H9 (cell line): ENCODE data around the gene LIMS1. TPM values are rescaled to one million over a fixed set of nuclear protein-coding genes. Genes with fewer than 3 reads are reported as not detected.
A peak's percentile ranks its signal among the peaks of the same experiment; 100 is the strongest.

Source experiments
- DNase-seq: peaks from one replicate; pipeline ENCODE4 v3.0.0-alpha.2; 2017
- H2AFZ ChIP-seq: one replicate; pipeline ENCODE4 v1.6.1; 2013; ENCODE audit warnings: mild to moderate bottlenecking, low read length, control low read depth, moderate library complexity
- H2AK5ac ChIP-seq: 2 replicates; pipeline ENCODE4 v1.6.1; 2013; ENCODE audit warnings: low read length, control low read depth, mixed read lengths; ENCODE audit not compliant: insufficient read length
- H2BK120ac ChIP-seq: one replicate; pipeline ENCODE4 v1.6.1; 2013; ENCODE audit warnings: low read depth, mild to moderate bottlenecking, low read length, control low read depth, inconsistent platforms; ENCODE audit not compliant: poor library complexity, severe bottlenecking
- H2BK12ac ChIP-seq: 2 replicates; pipeline ENCODE4 v1.6.1; 2013; ENCODE audit warnings: low read length, control low read depth, mixed read lengths, low read depth; ENCODE audit not compliant: insufficient read length
- H2BK15ac ChIP-seq: 2 replicates; pipeline ENCODE4 v1.6.1; 2013; ENCODE audit warnings: low read depth, low read length, control low read depth
- H2BK20ac ChIP-seq: one replicate; pipeline ENCODE4 v1.6.1; 2013; ENCODE audit warnings: low read depth, mild to moderate bottlenecking, low read length, control low read depth, inconsistent platforms; ENCODE audit not compliant: poor library complexity, severe bottlenecking
- H2BK5ac ChIP-seq: 2 replicates; pipeline ENCODE4 v1.6.1; 2013; ENCODE audit warnings: low read length, control low read depth, mixed read lengths; ENCODE audit not compliant: insufficient read length
- H3K14ac ChIP-seq: 2 replicates; pipeline ENCODE4 v1.6.1; 2013; ENCODE audit warnings: low read length, control low read depth; ENCODE audit not compliant: insufficient read depth
- H3K18ac ChIP-seq: 2 replicates; pipeline ENCODE4 v1.6.1; 2013; ENCODE audit warnings: low read depth, mild to moderate bottlenecking, mixed read lengths, low read length, control low read depth; ENCODE audit not compliant: insufficient read length
- H3K23ac ChIP-seq: 2 replicates; pipeline ENCODE4 v1.6.1; 2013; ENCODE audit warnings: low read length, control low read depth, mixed read lengths, low read depth; ENCODE audit not compliant: insufficient read length
- H3K23me2 ChIP-seq: 2 replicates; pipeline ENCODE4 v1.6.1; 2013; ENCODE audit warnings: low read depth, mild to moderate bottlenecking, mixed read lengths, low read length, control low read depth; ENCODE audit not compliant: insufficient read length, poor library complexity, severe bottlenecking
- H3K27ac ChIP-seq: 2 replicates; pipeline ENCODE4 v1.5.1; 2013; ENCODE audit warnings: low read length, control low read depth, mixed read lengths, low read depth; ENCODE audit not compliant: insufficient read length
- H3K27me3 ChIP-seq: 2 replicates; pipeline ENCODE4 v1.6.1; 2013; ENCODE audit warnings: low read length, control low read depth, inconsistent platforms; ENCODE audit not compliant: insufficient read depth
- H3K4ac ChIP-seq: 2 replicates; pipeline ENCODE4 v1.6.1; 2013; ENCODE audit warnings: low read depth, mild to moderate bottlenecking, control low read depth, inconsistent platforms, low read length, moderate library complexity
- H3K4me1 ChIP-seq: 2 replicates; pipeline ENCODE4 v1.6.1; 2013; ENCODE audit warnings: low read length, control low read depth, inconsistent platforms; ENCODE audit not compliant: insufficient read depth
- H3K4me2 ChIP-seq: 2 replicates; pipeline ENCODE4 v1.6.1; 2013; ENCODE audit warnings: low read length, control low read depth, mixed read lengths; ENCODE audit not compliant: insufficient read length, insufficient read depth
- H3K56ac ChIP-seq: 2 replicates; pipeline ENCODE4 v1.6.1; 2013; ENCODE audit warnings: low read depth, mild to moderate bottlenecking, mixed read lengths, low read length, control low read depth; ENCODE audit not compliant: insufficient read length
- H3K79me1 ChIP-seq: 2 replicates; pipeline ENCODE4 v1.6.1; 2013; ENCODE audit warnings: low read depth, mild to moderate bottlenecking, moderate library complexity, low read length, control low read depth, inconsistent platforms; ENCODE audit not compliant: insufficient read depth, poor library complexity, severe bottlenecking
- H3K79me2 ChIP-seq: 2 replicates; pipeline ENCODE4 v1.6.1; 2013; ENCODE audit warnings: low read length, control low read depth, inconsistent platforms; ENCODE audit not compliant: insufficient read depth
- H3K9ac ChIP-seq: 2 replicates; pipeline ENCODE4 v1.6.1; 2013; ENCODE audit warnings: low read length, control low read depth, mixed read lengths; ENCODE audit not compliant: insufficient read length; ENCODE audit errors: extremely low read depth
- H3K9me3 ChIP-seq: one replicate; pipeline ENCODE4 v1.6.1; 2013; ENCODE audit warnings: low read depth, low read length, inconsistent platforms; ENCODE audit not compliant: control insufficient read depth
- H3T11ph ChIP-seq: one replicate; pipeline ENCODE4 v1.6.1; 2013; ENCODE audit warnings: mild to moderate bottlenecking, low read length, control low read depth, inconsistent platforms
- H4K20me1 ChIP-seq: one replicate; pipeline ENCODE4 v1.6.1; 2013; ENCODE audit not compliant: control insufficient read depth, insufficient read length, insufficient read depth
- H4K5ac ChIP-seq: 2 replicates; pipeline ENCODE4 v1.6.1; 2013; ENCODE audit warnings: low read depth, mild to moderate bottlenecking, mixed read lengths, low read length, control low read depth; ENCODE audit not compliant: insufficient read length
- H4K8ac ChIP-seq: replicated peaks from 2 replicates; pipeline ENCODE4 v1.6.1; 2013; ENCODE audit warnings: low read length, control low read depth, mixed read lengths, low read depth; ENCODE audit not compliant: insufficient read length
- H4K91ac ChIP-seq: 2 replicates; pipeline ENCODE4 v1.6.1; 2013; ENCODE audit warnings: low read depth, mild to moderate bottlenecking, moderate library complexity, mixed read lengths, low read length, control low read depth; ENCODE audit not compliant: insufficient read length
- H3K27ac Mint-ChIP-seq, 3 experiments: 2 replicates in 2 of 3; 3 replicates in 1 of 3; pipeline ENCODE4 v1.8.0; 2020 to 2021; ENCODE audit warnings: mixed read lengths in 3 of 3, mild to moderate bottlenecking in 1 of 3, moderate library complexity in 1 of 3
- H3K27me3 Mint-ChIP-seq: 2 replicates; pipeline ENCODE4 v1.8.0; 2021; ENCODE audit warnings: low read depth, mild to moderate bottlenecking, moderate library complexity, mixed read lengths
- H3K36me3 Mint-ChIP-seq, 3 experiments: 2 replicates in 2 of 3; 3 replicates in 1 of 3; pipeline ENCODE4 v1.8.0; 2020 to 2021; ENCODE audit warnings: low read depth in 3 of 3, mixed read lengths in 3 of 3; ENCODE audit not compliant: insufficient read depth in 1 of 3
- H3K4me1 Mint-ChIP-seq, 2 experiments: 2 replicates each; pipeline ENCODE4 v1.8.0; 2020; ENCODE audit warnings: mixed read lengths in 2 of 2
- H3K4me3 Mint-ChIP-seq, 2 experiments: 2 replicates in 1 of 2; 3 replicates in 1 of 2; pipeline ENCODE4 v1.8.0; 2020 to 2021; ENCODE audit warnings: mild to moderate bottlenecking in 2 of 2, mixed read lengths in 2 of 2, moderate library complexity in 1 of 2
- H3K9me3 Mint-ChIP-seq, 2 experiments: 2 replicates in 1 of 2; 3 replicates in 1 of 2; pipeline ENCODE4 v1.8.0; 2020; ENCODE audit warnings: mild to moderate bottlenecking in 2 of 2, mixed read lengths in 2 of 2, moderate library complexity in 1 of 2
- CTCF ChIP-seq: fragments of 200-600 bp; sonication (generic); conservative IDR thresholded peaks from 3 replicates; pipeline ENCODE4 v1.8.0; 2021; ENCODE audit warnings: antibody characterized with exemption, mild to moderate bottlenecking
- WGBS: extraction: QIAGEN DNeasy Blood & Tissue Kit; methylation state at CpG from one replicate; pipeline ENCODE4 v1.1.7; 2013; ENCODE audit warnings: missing lambda C conversion rate, low lambda C conversion rate, mixed read lengths; ENCODE audit not compliant: insufficient read length; ENCODE audit errors: extremely low coverage; 5-methylcytosine and 5-hydroxymethylcytosine counted together
- total RNA-seq: library from RNA; stranded (reverse); gene quantifications from 2 replicates; pipeline ENCODE4 v1.2.1, GENCODE V29; 2021

The LIMS1 gene
- total RNA-seq, 1 experiment from 2014 or later, result 37.7 TPM

GRCh38 chr2:108573061-108573460, 38.8 kb downstream of the LIMS1 start:
- no peak overlapping the region for H3K14ac ChIP-seq
- H2BK20ac ChIP-seq, result no peak overlapping the region
- no peak overlapping the region for H3K23ac ChIP-seq
- Mint-ChIP-seq H3K4me1 (peaks cover 27 to 33% of the 10 kb centered on the region in 2 experiments), H3K4me3 (no peak overlapping the region), H3K27ac (peak overlapping the region in 1 of 3 experiments; percentile 61; a peak in 1 of 7 replicates), H3K27me3 (no peaks in the 10 kb centered on the region), H3K36me3 (no peaks in the 10 kb centered on the region), H3K9me3 (no peaks in the 10 kb centered on the region)
- no peaks in the 10 kb centered on the region for H4K20me1 ChIP-seq
- H2BK5ac ChIP-seq, result no peak overlapping the region
- no peaks in the 10 kb centered on the region for H3K9me3 ChIP-seq
- H3K4me2 ChIP-seq, result no peak overlapping the region
- H3K27me3 ChIP-seq, result no peaks in the 10 kb centered on the region
- H3K79me1 ChIP-seq, result no peaks in the 10 kb centered on the region
- H2BK12ac ChIP-seq, result no peak overlapping the region
- H3K79me2 ChIP-seq, result no peaks in the 10 kb centered on the region; the same call in 1 of the 2 replicates
- no peak for TF ChIP-seq CTCF
- H2BK120ac ChIP-seq, result no peak overlapping the region
- H3K56ac ChIP-seq, result no peak overlapping the region
- H3K27ac ChIP-seq, result no peak overlapping the region
- no peak overlapping the region for H4K91ac ChIP-seq
- no peak overlapping the region for H2AK5ac ChIP-seq
- no peak overlapping the region for H4K8ac ChIP-seq
- DNase-seq, result no peak
- H2BK15ac ChIP-seq, result no peak overlapping the region
- H3K18ac ChIP-seq, result no peak overlapping the region
- H2AFZ ChIP-seq, result no peak overlapping the region
- no CpG with 5 or more reads among the region's 3 CpGs for WGBS
- H3K4ac ChIP-seq, result no peak overlapping the region
- peaks cover 3% of the 10 kb centered on the region; the same call in 1 of the 2 replicates for H3K4me1 ChIP-seq
- no peaks in the 10 kb centered on the region for H3K23me2 ChIP-seq
- no peak overlapping the region for H3T11ph ChIP-seq
- H3K9ac ChIP-seq, result no peak overlapping the region
- no peak overlapping the region for H4K5ac ChIP-seq
